ENCODE measurements around the gene GLT1D1. TPM values are rescaled to one million over a fixed set of nuclear protein-coding genes. Genes with fewer than 3 reads are reported as not detected.

GLT1D1 gene
- total RNA-seq, 2 experiments from 2014 or later, result 0.32 TPM; not detected in 1

DNA sequence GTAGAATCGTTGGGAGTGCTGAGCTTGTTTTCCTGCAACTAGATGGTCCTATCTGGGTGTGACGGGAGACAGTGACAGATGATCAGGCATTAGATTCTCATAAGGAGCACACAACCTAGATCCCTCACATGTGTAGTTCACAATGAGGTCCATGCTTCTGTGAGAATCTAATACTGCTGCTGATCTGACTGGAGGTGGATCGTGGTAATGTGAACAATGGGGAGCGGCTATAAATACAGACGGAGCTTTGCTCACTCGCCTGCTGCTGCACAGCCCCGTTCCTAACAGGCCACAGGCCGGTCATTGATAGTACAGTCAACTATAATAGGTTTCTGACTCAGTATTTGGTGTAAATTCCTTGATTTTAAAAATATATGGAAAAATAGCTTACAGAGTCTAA lies 138.8 kb downstream of the GLT1D1 start:
- no peak for TF ChIP-seq EZH2phosphoT487 (IDR thresholded peaks at IDR 0.05; ENCODE audit: borderline replicate concordance, low read depth, low read length)
- TF ChIP-seq CTCF (conservative IDR thresholded peaks at IDR 0.05; ENCODE audit: low read length), result no peak
- H3K27ac ChIP-seq (ENCODE audit: low read depth, low read length, poor library complexity, severe bottlenecking), result no peak overlapping the region
- CTCF ChIA-PET (ENCODE audit: unreplicated experiment), result no interaction called here
- no peaks in the 10 kb centered on the region for H4K20me1 ChIP-seq (ENCODE audit: insufficient read depth, low read length)
- H3K4me1 ChIP-seq (ENCODE audit: insufficient read depth, low read length, poor library complexity, severe bottlenecking), result no peaks in the 10 kb centered on the region
- no peak overlapping the region for H3K4me3 ChIP-seq (ENCODE audit: low read depth, low read length, poor library complexity, severe bottlenecking)
- H3K79me2 ChIP-seq (ENCODE audit: insufficient read depth, low read depth, low read length), result no peaks in the 10 kb centered on the region
- H2AFZ ChIP-seq (ENCODE audit: low read length), result no peak overlapping the region
- BruUV-seq (replicated peaks), result no TSS peak
- no peaks in the 10 kb centered on the region for H3K9me3 ChIP-seq (ENCODE audit: low read length)
- no peaks in the 10 kb centered on the region for H3K36me3 ChIP-seq (ENCODE audit: insufficient read depth, low read length)
- intact Hi-C loops (cut with micrococcal nuclease; ENCODE audit: unreplicated experiment), result no loop called here
- POLR2A ChIA-PET, result interaction anchor here (0.6 kb wide), 2 partner anchors 14 to 38 kb away, joined by 3 read pairs; no protein-coding TSS in a partner anchor
- no peak overlapping the region for H3K4me2 ChIP-seq (ENCODE audit: low read length)
- DNase-seq (ENCODE audit: low spot score), result no peak
- H3K9me2 ChIP-seq (ENCODE audit: insufficient read depth, low read length), result no peaks in the 10 kb centered on the region

DNA sequence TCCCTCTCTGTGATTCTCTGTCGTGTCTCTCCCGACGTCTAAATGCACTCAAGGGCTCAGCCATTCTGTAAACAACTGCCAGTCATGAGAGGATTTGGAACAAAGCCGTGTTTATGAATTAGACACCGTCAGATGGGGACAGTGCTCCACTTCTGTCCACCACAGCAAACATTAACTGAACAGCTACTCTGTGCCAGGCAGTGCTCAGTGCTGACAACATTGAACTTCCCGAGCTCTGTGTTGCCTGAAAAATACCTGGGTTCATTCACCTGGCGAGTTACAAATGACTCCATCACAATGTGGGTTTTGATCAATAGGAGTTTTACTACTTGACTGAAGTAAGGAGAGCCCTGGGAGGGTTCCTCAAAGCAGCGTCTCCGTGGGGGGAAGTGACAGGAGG lies 139.3 kb downstream of the GLT1D1 start:
- H3K9me3 ChIP-seq (ENCODE audit: low read length), result no peaks in the 10 kb centered on the region
- no peak for DNase-seq (ENCODE audit: low spot score)
- H4K20me1 ChIP-seq (ENCODE audit: insufficient read depth, low read length), result no peaks in the 10 kb centered on the region
- H3K9me2 ChIP-seq (ENCODE audit: insufficient read depth, low read length), result no peaks in the 10 kb centered on the region
- no peak overlapping the region for H3K4me3 ChIP-seq (ENCODE audit: low read depth, low read length, poor library complexity, severe bottlenecking)
- TF ChIP-seq CTCF (conservative IDR thresholded peaks at IDR 0.05; ENCODE audit: low read length) (no peak), EZH2phosphoT487 (IDR thresholded peaks at IDR 0.05; ENCODE audit: borderline replicate concordance, low read depth, low read length) (no peak)
- intact Hi-C loops (cut with micrococcal nuclease; ENCODE audit: unreplicated experiment), result no loop called here
- no peak overlapping the region for H2AFZ ChIP-seq (ENCODE audit: low read length)
- no peaks in the 10 kb centered on the region for H3K4me1 ChIP-seq (ENCODE audit: insufficient read depth, low read length, poor library complexity, severe bottlenecking)
- H3K36me3 ChIP-seq (ENCODE audit: insufficient read depth, low read length), result no peaks in the 10 kb centered on the region
- H3K79me2 ChIP-seq (ENCODE audit: insufficient read depth, low read depth, low read length), result no peaks in the 10 kb centered on the region
- no TSS peak for BruUV-seq (replicated peaks)
- ChIA-PET CTCF (ENCODE audit: unreplicated experiment) (no interaction called here), POLR2A (interaction anchor here (0.6 kb wide), 2 partner anchors 15 to 38 kb away, joined by 3 read pairs; no protein-coding TSS in a partner anchor)
- no peak overlapping the region for H3K27ac ChIP-seq (ENCODE audit: low read depth, low read length, poor library complexity, severe bottlenecking)
- H3K4me2 ChIP-seq (ENCODE audit: low read length), result no peak overlapping the region

DNA sequence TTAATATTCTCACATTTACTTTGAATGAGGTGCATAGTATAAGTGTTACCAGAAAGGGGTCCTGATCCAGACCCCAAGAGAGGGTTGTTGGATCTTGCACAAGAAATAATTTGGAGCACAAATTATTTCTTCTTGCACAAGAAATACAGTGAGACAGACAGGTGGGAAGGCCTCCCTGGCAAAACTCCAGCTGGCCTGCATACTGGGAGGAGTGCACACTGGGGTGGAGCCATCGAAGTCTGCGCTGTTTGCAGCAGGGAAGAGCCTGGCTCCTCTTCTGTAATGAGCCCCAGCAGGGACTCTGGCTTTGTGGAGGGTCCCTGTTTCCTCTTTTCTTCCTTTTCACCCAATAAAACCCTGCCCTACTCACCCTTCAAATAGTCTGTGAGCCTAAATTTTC lies 141.6 kb downstream of the GLT1D1 start:
- POLR2A ChIA-PET, result no interaction called here
- Histone ChIP-seq H3K4me3 (ENCODE audit: low read depth, low read length, poor library complexity, severe bottlenecking) (no peak overlapping the region), H2AFZ (ENCODE audit: low read length) (no peak overlapping the region), H3K79me2 (ENCODE audit: insufficient read depth, low read depth, low read length) (no peaks in the 10 kb centered on the region), H3K36me3 (ENCODE audit: insufficient read depth, low read length) (no peaks in the 10 kb centered on the region), H3K9me3 (ENCODE audit: low read length) (no peaks in the 10 kb centered on the region), H3K4me2 (ENCODE audit: low read length) (no peak overlapping the region), H3K27ac (ENCODE audit: low read depth, low read length, poor library complexity, severe bottlenecking) (no peak overlapping the region), H3K4me1 (ENCODE audit: insufficient read depth, low read length, poor library complexity, severe bottlenecking) (no peaks in the 10 kb centered on the region), H3K9me2 (ENCODE audit: insufficient read depth, low read length) (no peaks in the 10 kb centered on the region), H4K20me1 (ENCODE audit: insufficient read depth, low read length) (no peaks in the 10 kb centered on the region)
- CTCF ChIA-PET (ENCODE audit: unreplicated experiment), result no interaction called here
- DNase-seq (ENCODE audit: low spot score), result no peak
- no TSS peak for BruUV-seq (replicated peaks)
- TF ChIP-seq CTCF (conservative IDR thresholded peaks at IDR 0.05; ENCODE audit: low read length) (no peak), EZH2phosphoT487 (IDR thresholded peaks at IDR 0.05; ENCODE audit: borderline replicate concordance, low read depth, low read length) (no peak)
- intact Hi-C loops (cut with micrococcal nuclease; ENCODE audit: unreplicated experiment), result no loop called here
